ENCODE measurements around the gene ARNT2.

DNA sequence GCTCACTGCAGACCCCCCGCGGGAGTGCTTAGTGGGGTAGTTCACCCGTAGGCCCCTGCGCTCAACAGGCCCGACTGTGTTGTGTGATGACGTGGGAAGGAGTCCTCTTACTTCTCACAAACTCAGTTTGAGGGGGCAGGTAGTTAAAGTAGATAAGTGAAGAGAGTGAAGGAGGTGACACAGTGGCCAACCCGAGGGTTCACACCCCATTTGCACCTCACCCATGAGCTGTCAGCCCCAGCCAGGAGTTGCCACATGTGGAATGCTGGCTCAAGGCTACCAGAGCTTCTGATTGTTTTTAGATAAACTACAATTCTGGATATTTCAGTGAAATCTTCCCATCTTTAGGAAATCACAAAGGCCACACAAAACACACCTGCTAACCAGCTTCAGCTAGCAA, 226.8 kb downstream of the ARNT2 start:
- TF ChIP-seq CTCF (IDR thresholded peaks at IDR 0.05) (no peak), POLR2AphosphoS5 (IDR thresholded peaks at IDR 0.05; ENCODE audit: low read depth, low read length) (no peak), REST (IDR thresholded peaks at IDR 0.05; ENCODE audit: insufficient read depth in 1 of 2, low read depth in 2 of 2, low read length in 1 of 2) (no peak), SIN3A (IDR thresholded peaks at IDR 0.05; ENCODE audit: borderline replicate concordance, insufficient read depth, low read depth, low read length) (no peak), TCF7L2 (IDR thresholded peaks at IDR 0.05; ENCODE audit: low read depth, low read length) (no peak)
